PFSK-1 (cell line): ENCODE measurements around the gene RGS7.

Source experiments
- SIN3A ChIP-seq: IDR thresholded peaks from 2 replicates; pipeline ENCODE4 v1.6.1; 2012; ENCODE audit warnings: mild to moderate bottlenecking, low read length, moderate library complexity, borderline replicate concordance; ENCODE audit not compliant: insufficient read depth
- TAF1 ChIP-seq: IDR thresholded peaks from 2 replicates; pipeline ENCODE4 v1.6.1; 2012; ENCODE audit warnings: low read length, control low read depth, borderline replicate concordance; ENCODE audit not compliant: insufficient read depth

GRCh38 chr1:240829487-240829886, 527.5 kb downstream of the RGS7 start:
- TF ChIP-seq SIN3A = no peak
- TF ChIP-seq TAF1 = no peak
